HG02884 (cell line): ENCODE measurements around the gene RPAP2.
A peak's percentile ranks its signal among the peaks of the same experiment; 100 is the strongest.
"Not testable (repeated sequence)": the region's sequence is repeated elsewhere in the genome, so short reads cannot be mapped to it uniquely, and the experiment has no call there.

Experiments
- ATAC-seq: cut with Tn5 transposase; IDR thresholded peaks from one replicate; pipeline ENCODE4 v1.9.1; 2021; ENCODE audit warnings: mild to moderate bottlenecking, moderate library complexity; ENCODE audit not compliant: unreplicated experiment

Gene RPAP2

GRCh38 chr1:92298573-92299476 lies at the start of gene RPAP2, which contains the start of gene GLMN:
Gene RPAP2, plus strand, starts transcription at chr1:92299059. Its CDS starts 15 bp downstream, at chr1:92299074.
Gene GLMN, minus strand, starts transcription at chr1:92298987. Its CDS starts 988 bp downstream, at chr1:92297999.
- ATAC-seq = peak; percentile 96

- not testable (repeated sequence) for ATAC-seq
Observed at GRCh38 chr1:92254714-92255113, 44.1 kb upstream of the RPAP2 start.

- ATAC-seq = no peak
Observed at GRCh38 chr1:92259350-92259749, 39.5 kb upstream of the RPAP2 start.

DNA sequence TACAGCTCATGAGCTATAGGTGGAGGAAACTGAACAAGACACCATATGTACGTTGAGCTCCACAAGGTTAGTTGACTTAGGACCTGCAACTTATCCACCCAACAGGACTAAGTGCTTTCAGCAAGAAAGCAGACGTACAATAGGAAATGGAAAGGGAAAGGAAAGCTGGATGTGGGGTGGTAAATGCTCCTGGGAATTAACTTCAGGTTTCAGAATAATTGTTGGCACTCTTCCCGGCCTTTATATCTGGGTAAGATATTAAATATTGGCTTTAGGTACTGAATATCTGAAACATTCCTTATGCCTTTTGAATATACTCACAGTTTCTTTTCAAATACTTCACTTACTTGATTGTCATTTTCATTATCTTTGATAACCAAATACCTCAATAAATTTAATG lies 36.3 kb upstream of the RPAP2 start:
- ATAC-seq = no peak

DNA sequence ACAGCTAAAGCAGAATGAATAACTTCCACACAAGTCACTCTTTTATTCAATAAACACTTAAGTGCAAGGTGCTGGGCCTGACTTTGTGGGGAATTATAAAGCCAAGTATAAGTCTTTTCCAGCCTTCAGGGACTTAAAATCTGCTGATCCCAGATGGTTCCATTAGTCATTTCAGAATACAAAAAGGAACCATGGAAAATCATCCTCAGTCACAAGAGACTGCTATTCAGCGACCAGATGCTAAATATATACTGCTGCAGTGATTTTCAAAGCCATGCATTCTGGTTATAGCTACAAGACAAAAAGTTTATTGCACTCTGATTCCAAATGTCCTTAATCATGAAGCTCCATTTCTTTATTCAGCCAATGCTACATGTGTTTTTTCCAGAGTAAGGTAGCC lies 25.8 kb upstream of the RPAP2 start:
- ATAC-seq = no peak

DNA sequence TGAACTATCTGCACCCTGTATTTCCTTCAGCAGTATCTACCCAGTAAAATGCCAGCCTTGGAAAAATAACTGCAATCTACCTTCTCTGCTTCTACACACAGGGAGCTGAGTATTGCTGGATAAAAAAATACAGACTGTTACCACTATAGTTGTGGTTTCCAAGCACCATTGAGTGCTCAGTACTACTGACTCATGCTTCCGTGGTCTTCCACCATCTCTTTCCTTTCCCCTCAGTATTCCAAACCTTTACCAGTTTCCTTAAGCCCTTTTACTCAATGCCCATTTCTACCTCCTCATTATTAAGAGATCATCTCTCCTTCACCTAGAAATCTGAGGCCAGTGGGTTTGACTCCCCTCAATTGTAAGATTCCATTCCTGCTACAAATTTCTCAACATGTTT lies 23.9 kb upstream of the RPAP2 start:
- ATAC-seq = no peak

DNA sequence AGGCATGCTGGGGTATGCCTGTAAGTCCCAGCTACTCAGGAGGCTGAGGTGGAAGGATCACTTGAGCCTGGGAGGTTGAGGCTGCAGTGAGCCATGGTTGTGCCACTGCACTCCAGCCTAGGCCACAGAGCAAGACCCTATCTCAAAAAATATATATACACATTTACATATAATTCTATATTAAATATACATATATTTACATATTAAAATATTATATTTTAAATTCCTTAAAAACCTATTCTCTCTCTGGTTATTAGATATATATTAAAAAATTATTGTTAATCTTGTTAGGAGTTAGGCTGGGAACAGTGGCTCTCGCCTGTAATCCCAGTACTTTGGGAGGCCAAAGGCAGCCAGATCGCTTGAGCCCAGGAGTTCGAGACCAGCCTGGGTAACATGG lies 22.8 kb upstream of the RPAP2 start:
- ATAC-seq = no peak

DNA sequence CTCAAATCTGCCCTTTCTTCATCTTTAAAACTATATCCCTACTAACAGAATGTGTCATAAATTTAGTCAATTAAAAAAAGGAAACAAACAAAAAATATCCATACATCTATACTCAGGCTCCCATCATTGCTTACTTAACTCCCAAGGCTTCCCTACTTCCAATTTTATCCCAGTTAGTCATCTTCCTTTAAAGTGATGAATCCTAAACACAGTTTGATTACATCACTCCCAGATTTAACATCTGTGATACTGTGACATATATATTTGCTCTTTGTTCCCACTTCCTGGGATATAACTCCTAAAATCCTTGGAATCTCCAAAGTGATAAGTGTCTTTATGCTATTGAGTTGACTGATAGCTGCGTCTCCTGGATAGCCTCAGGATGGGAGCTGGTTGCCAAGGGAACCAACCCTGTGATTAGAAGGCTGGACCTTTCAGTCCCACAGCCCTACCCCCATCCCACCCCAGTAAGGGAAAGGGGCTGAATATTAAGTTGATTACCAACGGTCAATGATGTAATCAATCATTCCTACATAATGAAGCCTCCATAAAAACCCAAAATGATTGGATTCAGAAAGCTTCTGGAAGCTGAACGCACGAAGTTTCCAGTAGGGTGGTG lies 21.6 kb upstream of the RPAP2 start:
- ATAC-seq = no peak

DNA sequence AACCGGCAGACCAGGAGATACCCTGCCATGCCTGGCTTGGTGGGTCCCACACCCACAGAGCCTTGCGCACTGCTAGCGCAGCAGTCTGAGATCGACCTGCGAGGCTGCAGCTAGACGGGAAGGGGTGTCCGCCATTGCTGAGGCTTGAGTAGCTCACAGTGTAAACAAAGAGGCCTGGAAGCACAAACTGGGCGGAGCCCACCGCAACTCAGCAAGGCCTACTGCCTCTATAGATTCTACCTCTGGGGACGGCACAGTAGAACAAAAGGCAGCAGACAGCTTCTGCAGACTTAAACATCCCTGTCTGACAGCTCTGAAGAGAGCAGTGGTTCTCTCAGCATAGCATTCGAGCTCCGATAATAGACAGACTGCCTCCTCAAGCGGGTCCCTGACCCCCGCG lies 19.1 kb upstream of the RPAP2 start:
- not testable (repeated sequence) for ATAC-seq

GRCh38 chr1:92281411-92281810 lies 17.4 kb upstream of the RPAP2 start:
- ATAC-seq = not testable (repeated sequence)

DNA sequence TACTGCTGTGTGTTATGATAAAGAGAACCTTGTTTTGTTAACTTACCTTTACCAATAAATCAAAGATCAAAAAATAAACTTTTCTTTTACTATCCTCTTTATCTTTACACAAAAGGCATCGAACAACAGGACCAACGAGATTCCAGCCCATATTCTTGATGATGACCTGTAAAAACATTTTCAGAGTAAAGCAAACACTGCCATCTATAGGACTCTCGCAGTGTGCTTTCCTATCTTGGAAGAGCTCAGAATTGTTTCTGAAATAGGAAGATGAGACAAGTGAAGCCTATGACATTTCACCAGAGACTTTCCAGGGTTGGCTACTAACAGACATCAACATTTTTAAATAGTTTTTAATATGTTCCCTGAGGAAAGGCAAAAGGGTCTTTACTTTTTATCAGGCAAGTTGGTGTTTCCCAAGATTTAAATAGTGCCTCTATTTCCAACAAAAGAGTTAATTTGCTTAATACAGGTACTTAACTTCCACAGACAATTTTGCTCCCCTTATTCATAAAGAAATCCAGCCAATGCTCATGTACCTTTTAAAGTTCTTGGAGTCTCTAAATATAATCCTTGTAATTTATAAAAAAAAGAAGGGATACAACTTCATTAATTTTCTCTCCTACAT lies 7.4 kb upstream of the RPAP2 start:
- peak; percentile 59 for ATAC-seq

- peak; percentile 0 for ATAC-seq
Observed at GRCh38 chr1:92298213-92298572, 666 bp upstream of the RPAP2 start.

DNA sequence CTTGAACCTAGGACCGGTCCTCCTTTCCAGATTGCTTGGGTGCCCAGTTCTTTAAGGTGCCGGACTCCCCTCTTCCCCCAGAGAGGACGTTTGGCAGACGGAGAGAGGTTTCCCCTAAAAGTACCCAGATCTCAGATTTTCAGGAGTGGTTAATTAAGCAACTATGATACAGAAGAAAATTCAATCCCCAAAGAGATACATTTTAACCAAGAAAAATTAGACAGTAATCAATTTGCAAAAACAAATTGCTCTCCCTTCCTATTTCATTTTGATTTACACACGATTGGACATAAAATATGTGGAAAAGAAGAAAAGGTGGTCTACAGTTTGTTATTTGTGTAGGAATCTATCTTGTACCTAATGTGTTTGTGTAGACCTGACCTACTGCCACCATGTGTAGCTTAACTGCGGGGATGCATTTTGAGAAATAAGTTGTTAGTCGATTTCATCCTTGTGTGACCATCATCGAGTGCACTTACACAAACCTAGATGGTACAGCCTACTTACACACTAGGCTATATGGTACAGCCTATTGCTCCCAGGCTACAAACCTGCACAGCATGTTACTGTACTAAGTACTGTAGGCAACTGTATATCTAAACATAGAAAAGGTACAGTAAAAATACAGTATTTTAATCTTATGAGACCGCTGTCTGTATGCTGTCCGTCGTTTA lies 755 bp downstream of the RPAP2 start:
- no peak for ATAC-seq

- no peak for ATAC-seq
Observed at GRCh38 chr1:92301021-92301420, 2.2 kb downstream of the RPAP2 start.

GRCh38 chr1:92306020-92306419 lies 7.2 kb downstream of the RPAP2 start:
- no peak for ATAC-seq

DNA sequence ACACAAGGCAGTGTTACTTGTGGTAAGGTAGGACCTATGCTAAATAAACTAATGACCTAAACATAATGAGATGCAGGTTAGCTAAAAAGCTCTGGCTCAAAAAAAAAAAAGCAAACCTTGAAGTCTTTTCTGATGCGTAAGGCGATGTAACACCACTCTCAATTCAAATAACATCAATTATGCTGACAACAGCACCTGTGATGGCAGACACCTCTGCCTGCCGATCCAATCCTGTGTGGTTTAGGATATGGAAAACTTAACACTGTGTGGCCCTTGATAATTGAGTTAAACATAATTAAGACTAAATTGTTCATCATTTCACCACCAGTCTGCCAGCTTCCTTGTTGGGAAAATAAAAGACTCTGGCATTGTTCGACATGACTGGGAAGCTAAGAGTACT lies 9.1 kb downstream of the RPAP2 start:
- no peak for ATAC-seq

DNA sequence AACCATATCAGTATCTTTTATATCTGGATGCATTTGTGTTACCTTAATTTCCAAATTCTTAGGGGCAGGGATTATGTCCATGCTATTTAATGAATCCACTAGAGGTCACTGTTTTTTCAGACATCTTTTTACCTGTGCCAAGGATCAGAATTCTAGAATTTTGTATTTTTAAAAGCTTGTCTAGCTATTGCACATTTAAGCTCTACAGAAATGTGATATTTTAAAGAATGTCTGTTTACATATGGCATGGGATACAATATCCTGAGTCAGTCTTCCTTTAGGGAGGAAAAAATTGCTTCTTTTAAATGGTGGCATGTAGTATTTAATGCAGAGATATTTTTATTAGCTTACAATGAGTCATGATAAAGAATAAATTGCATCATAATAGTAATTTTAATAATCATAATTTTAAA lies 11.3 kb downstream of the RPAP2 start:
- ATAC-seq = no peak

DNA sequence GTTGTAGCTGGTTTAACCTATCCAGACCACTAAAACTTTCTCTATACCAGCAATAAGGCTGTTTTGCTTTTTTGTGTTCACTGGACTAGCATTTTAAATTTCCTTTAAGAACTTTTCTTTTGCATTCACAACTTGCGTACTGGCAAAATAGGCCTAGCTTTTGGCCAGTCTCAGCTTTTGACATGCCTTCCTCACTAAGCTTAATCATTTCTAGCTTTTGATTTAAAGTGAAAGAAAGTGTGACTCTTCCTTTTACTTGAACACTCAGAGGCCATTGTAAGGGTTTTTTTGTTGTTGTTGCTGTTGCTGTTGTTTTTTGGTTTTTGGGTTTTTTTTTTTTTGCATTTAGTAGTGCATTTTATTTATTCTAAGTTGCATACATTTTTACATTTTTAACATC lies 15.2 kb downstream of the RPAP2 start:
- ATAC-seq = no peak

DNA sequence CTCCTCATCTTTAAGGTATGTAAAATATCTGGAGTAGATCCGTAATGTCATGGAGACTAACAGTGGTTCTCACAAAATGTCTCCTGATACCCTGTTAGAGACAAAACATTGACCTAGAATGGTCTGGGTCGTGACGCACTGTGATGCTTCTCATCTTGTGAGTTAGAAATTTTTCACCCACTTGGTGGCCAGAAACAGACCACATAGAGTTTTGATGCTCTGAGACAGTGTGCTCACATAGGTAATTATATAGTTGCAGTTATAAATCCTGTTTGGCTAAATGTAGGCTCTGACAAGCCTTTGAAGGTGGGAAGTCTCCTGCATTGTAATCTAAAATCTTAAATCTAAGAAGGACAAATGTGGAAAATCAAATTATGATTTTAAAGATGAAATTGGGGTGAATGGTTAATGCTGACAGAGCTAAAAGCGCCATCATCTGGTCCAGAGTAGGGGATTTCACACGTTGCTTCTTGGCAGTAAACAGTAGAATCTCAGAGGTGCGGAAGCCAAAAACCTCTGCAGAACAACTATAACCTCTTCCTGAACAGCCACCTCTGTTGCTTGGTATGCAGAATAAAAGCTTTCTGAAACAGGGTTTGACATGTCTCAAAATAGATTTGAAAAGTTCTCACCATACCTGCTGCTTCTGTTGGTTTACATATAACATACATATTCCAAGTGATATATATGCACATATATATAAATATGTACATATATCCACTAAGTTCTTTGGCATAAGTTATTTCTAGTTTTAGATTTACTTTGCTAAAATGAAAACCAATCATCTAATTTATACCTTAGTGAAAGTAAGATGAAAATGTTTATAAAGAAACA lies 17.1 kb downstream of the RPAP2 start:
- no peak for ATAC-seq

- ATAC-seq = no peak
Observed at GRCh38 chr1:92317836-92318493, 19.1 kb downstream of the RPAP2 start.
